CD14-positive monocyte (primary cell): ENCODE data around the gene LRRFIP1. TPM values are rescaled to one million over a fixed set of nuclear protein-coding genes. Genes with fewer than 3 reads are reported as not detected.

ENCODE experiments used
- DNase-seq, 3 donors: peaks; one replicate each; pipeline ENCODE4 v3.0.0-alpha.2; 2011 to 2022
- H2AFZ ChIP-seq: 2 replicates; pipeline ENCODE4 v1.6.0; 2012; ENCODE audit warnings: mild to moderate bottlenecking, low read depth, low read length, inconsistent platforms; ENCODE audit not compliant: insufficient read depth, poor library complexity, severe bottlenecking
- H3K27ac ChIP-seq, 2 donors: 1 replicate in 1 of 2; 2 replicates in 1 of 2; pipeline ENCODE4 v1.5.1; 2012 to 2013; ENCODE audit warnings: low read length in 2 of 2, control low read depth in 1 of 2, inconsistent platforms in 1 of 2, low read depth in 1 of 2, mild to moderate bottlenecking in 1 of 2
- H3K27me3 ChIP-seq, 2 donors: one replicate each; pipeline versions ENCODE4 v1.6.0 to v1.6.1; 2011 to 2013; ENCODE audit warnings: low read length in 2 of 2; ENCODE audit not compliant: control insufficient read depth in 2 of 2, insufficient read depth in 2 of 2
- H3K36me3 ChIP-seq, 2 donors: replicated peaks in 1 of 2; 1 replicate in 1 of 2; 2 replicates in 1 of 2; pipeline versions ENCODE4 v1.5.1 to v1.6.1; 2012 to 2013; ENCODE audit warnings: low read length in 2 of 2, control low read depth in 1 of 2, inconsistent platforms in 1 of 2, mild to moderate bottlenecking in 1 of 2; ENCODE audit not compliant: insufficient read depth in 2 of 2, control insufficient read depth in 1 of 2
- H3K4me1 ChIP-seq, 2 donors: 1 replicate in 1 of 2; 2 replicates in 1 of 2; pipeline versions ENCODE4 v1.5.1 to v1.6.1; 2012 to 2013; ENCODE audit warnings: low read length in 2 of 2, control low read depth in 1 of 2, inconsistent platforms in 1 of 2, mild to moderate bottlenecking in 1 of 2, moderate library complexity in 1 of 2; ENCODE audit not compliant: insufficient read depth in 2 of 2, control insufficient read depth in 1 of 2
- H3K4me2 ChIP-seq: replicated peaks from 2 replicates; pipeline ENCODE3; 2012; ENCODE audit warnings: low read length, moderate library complexity, mild to moderate bottlenecking; ENCODE audit not compliant: poor library complexity, severe bottlenecking; ENCODE audit errors: extremely low read depth
- H3K4me3 ChIP-seq, 3 experiments: fragments of 200-600 bp in 1 of 3; sonication (generic) in 1 of 3; replicated peaks in 1 of 3; 1 replicate in 2 of 3; 2 replicates in 1 of 3; pipeline ENCODE4 v1.5.1; 2011 to 2013; ENCODE audit warnings: low read length in 3 of 3, mild to moderate bottlenecking in 3 of 3, control low read depth in 2 of 3, low read depth in 2 of 3, inconsistent platforms in 1 of 3, moderate library complexity in 1 of 3
- H3K79me2 ChIP-seq: 2 replicates; pipeline ENCODE4 v1.6.0; 2012; ENCODE audit warnings: mild to moderate bottlenecking, control low read depth, inconsistent platforms, low read length, moderate library complexity; ENCODE audit not compliant: insufficient read depth
- H3K9ac ChIP-seq: 2 replicates; pipeline ENCODE4 v1.6.0; 2017; ENCODE audit warnings: low read length, mild to moderate bottlenecking; ENCODE audit not compliant: insufficient read depth, poor library complexity, severe bottlenecking
- H3K9me3 ChIP-seq, 2 donors: replicated peaks in 1 of 2; 1 replicate in 1 of 2; 2 replicates in 1 of 2; pipeline versions ENCODE4 v1.5.1 to v1.6.1; 2012 to 2013; ENCODE audit warnings: low read length in 2 of 2, control low read depth in 1 of 2; ENCODE audit not compliant: control insufficient read depth in 1 of 2, insufficient read depth in 1 of 2
- H4K20me1 ChIP-seq: 2 replicates; pipeline ENCODE4 v1.6.0; 2012; ENCODE audit warnings: mild to moderate bottlenecking, low read length, control low read depth, moderate library complexity; ENCODE audit not compliant: insufficient read depth
- H3K27ac Mint-ChIP-seq, 7 donors: one replicate each; pipeline ENCODE4 v1.8.0; 2020; ENCODE audit warnings: mild to moderate bottlenecking in 7 of 7, mixed read lengths in 7 of 7, moderate library complexity in 6 of 7, inconsistent platforms in 2 of 7
- H3K27me3 Mint-ChIP-seq, 3 donors: one replicate each; pipeline ENCODE4 v1.8.0; 2021 to 2022; ENCODE audit warnings: low read depth in 3 of 3, mild to moderate bottlenecking in 3 of 3, mixed read lengths in 3 of 3, moderate library complexity in 3 of 3, inconsistent platforms in 1 of 3
- H3K36me3 Mint-ChIP-seq, 2 donors: one replicate each; pipeline ENCODE4 v1.8.0; 2020; ENCODE audit warnings: mixed read lengths in 2 of 2, inconsistent platforms in 1 of 2, mild to moderate bottlenecking in 1 of 2
- H3K4me1 Mint-ChIP-seq: one replicate; pipeline ENCODE4 v1.8.0; 2020; ENCODE audit warnings: mild to moderate bottlenecking, mixed read lengths
- H3K4me3 Mint-ChIP-seq, 2 donors: one replicate each; pipeline ENCODE4 v1.8.0; 2020; ENCODE audit warnings: mild to moderate bottlenecking in 2 of 2, mixed read lengths in 2 of 2, moderate library complexity in 1 of 2
- H3K9me3 Mint-ChIP-seq, 7 donors: one replicate each; pipeline ENCODE4 v1.8.0; 2020 to 2022; ENCODE audit warnings: mixed read lengths in 7 of 7, mild to moderate bottlenecking in 6 of 7, moderate library complexity in 6 of 7, inconsistent platforms in 2 of 7
- CTCF ChIP-seq: fragments of 200-600 bp; IDR thresholded peaks from one replicate; pipeline ENCODE4 v1.8.0; 2022; ENCODE audit warnings: antibody characterized with exemption, mild to moderate bottlenecking
- WGBS: methylation state at CpG from one replicate; pipeline ENCODE4 v1.1.5; 2013; ENCODE audit warnings: missing lambda C conversion rate; ENCODE audit not compliant: insufficient coverage; 5-methylcytosine and 5-hydroxymethylcytosine counted together
- intact Hi-C, 2 donors: fragments of 100-400 bp; cut with micrococcal nuclease; formaldehyde crosslinking; loops; one replicate each; pipeline versions ENCODE4 v1.15.0 to v1.15.1; 2023
- polyA plus RNA-seq, 3 donors: library from polyadenylated mRNA; depleted of rRNA in 1 of 3; unstranded in 2 of 3; stranded (reverse) in 1 of 3; fragments of 300-500 nt in 2 of 3; fragments of >200 nt in 1 of 3; fragmentation: Illumina TruSeq in 2 of 3; gene quantifications; 1 replicate in 2 of 3; 2 replicates in 1 of 3; pipeline ENCODE4 v1.2.3, GENCODE V29; 2012 to 2021

The LRRFIP1 gene
- polyA plus RNA-seq, 3 donors, result 67.3 to 148 (median 98.3) TPM

DNA sequence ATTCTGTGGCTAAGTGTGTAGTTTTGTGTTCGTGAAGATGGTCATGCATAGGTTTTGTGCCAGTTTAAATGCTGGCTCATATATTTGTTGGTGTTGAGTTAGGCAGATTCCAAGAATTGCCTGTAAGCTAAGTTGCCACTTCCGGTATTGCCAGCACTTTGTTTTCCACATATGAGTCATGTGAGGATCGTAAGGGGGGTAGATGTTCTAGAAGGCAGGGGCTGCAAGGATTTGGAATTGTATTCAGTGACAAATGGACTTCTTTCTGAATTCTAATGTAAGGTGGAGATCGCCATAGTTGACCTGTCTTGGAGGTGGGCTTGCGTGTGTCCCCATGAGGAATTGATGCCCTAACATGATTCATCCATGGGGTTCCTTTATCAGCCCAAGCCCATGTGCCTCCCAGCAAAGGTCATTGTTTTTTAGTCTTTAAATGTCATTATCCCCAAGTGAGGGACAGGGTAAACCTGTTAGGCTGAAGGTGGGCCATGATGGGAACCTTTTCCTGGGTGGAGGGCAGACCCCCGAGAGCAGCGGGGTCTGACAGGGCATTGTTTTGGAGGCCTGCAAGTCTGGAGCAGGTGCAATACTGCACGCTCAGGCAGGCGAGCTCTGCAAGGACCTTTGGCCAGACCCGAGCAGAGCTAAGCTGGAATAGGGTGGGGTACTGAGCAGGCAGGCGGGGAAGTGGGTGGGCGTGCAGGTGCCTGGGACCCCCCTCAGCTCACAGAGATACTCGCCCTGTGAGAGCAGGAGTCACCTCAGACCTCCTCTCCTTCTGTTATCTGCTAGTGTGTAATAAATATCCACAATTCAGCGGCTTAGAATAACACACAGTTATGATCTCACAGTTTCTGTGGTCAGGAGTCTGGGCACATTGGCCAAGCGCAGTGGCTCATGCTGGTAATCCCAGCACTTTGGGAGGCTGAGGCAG is 77.4 kb downstream of the LRRFIP1 start:
- Histone ChIP-seq H3K4me1 (peaks cover 83 to 87% of the 10 kb centered on the region in 2 donors), H3K27me3 (no peaks in the 10 kb centered on the region), H3K9ac (no peak overlapping the region), H3K36me3 (peaks cover 13 to 27% of the 10 kb centered on the region in 2 donors), H3K4me3 (no peak overlapping the region), H3K27ac (peak overlapping the region; percentile 10 to 85), H2AFZ (no peak overlapping the region), H3K9me3 (no peaks in the 10 kb centered on the region), H4K20me1 (peaks cover 100% of the 10 kb centered on the region), H3K4me2 (peak overlapping the region; percentile 53), H3K79me2 (peaks cover 100% of the 10 kb centered on the region)
- Mint-ChIP-seq H3K27ac (peak overlapping the region; percentile 64 to 99 (median 93)), H3K9me3 (peaks cover 0 to 2% (median 0%) of the 10 kb centered on the region in 7 donors), H3K4me1 (peaks cover 86% of the 10 kb centered on the region), H3K27me3 (peaks cover 0 to 2% (median 0%) of the 10 kb centered on the region in 3 donors), H3K4me3 (peak overlapping the region in 1 of 2 donors; percentile 31), H3K36me3 (peaks cover 35 to 74% of the 10 kb centered on the region in 2 donors)
- 76% methylated on average over 9 of the region's 15 CpGs for WGBS
- no peak for TF ChIP-seq CTCF
- DNase-seq, result peak in 2 of 3 donors; percentile 51 to 64
- intact Hi-C loops, result loop anchor here (5.0 kb wide), 2 partner anchors 32 to 42 kb away; no protein-coding TSS in a partner anchor

DNA sequence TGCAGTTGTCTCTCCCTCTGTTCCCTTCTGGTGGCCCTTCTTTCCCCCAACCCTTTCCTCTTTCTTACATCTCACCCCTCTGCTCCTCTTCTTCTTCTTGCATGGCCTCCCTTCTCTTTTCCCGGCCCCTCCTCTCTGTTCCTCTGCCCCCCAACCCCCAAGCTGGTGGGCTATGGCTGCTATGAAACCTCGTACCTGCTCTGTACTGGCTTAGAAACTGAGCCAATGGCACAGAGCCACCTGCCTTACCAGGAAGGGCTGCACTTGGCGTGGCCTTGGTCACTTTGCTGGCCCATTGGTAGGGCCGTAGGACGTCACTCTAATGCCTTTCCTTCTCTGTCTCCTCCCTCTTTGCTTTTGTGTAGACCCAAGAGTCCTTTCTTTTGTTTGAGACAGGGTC is 78.9 kb downstream of the LRRFIP1 start:
- peaks cover 68 to 73% of the 10 kb centered on the region in 2 donors for H3K4me1 ChIP-seq
- H3K79me2 ChIP-seq, result peaks cover 100% of the 10 kb centered on the region
- no peak for TF ChIP-seq CTCF
- no peaks in the 10 kb centered on the region for H3K27me3 ChIP-seq
- Mint-ChIP-seq H3K27ac (peak overlapping the region; percentile 70 to 99 (median 87)), H3K4me3 (no peak overlapping the region), H3K27me3 (peaks cover 0 to 2% (median 0%) of the 10 kb centered on the region in 3 donors), H3K4me1 (peaks cover 72% of the 10 kb centered on the region), H3K36me3 (peaks cover 40 to 74% of the 10 kb centered on the region in 2 donors), H3K9me3 (peaks cover 0 to 2% (median 0%) of the 10 kb centered on the region in 7 donors)
- H4K20me1 ChIP-seq, result peaks cover 100% of the 10 kb centered on the region
- no peak overlapping the region for H2AFZ ChIP-seq
- peak overlapping the region; percentile 16 for H3K4me2 ChIP-seq
- no peak overlapping the region for H3K4me3 ChIP-seq
- intact Hi-C loops, result loop anchor here in 1 of 2 donors (5.0 kb wide), 1 partner anchor 34 kb away; no protein-coding TSS in a partner anchor
- DNase-seq, result no peak
- H3K27ac ChIP-seq, result peak overlapping the region; percentile 7 to 64
- WGBS, result 100% methylated on average over 5 of the region's 5 CpGs
- no peak overlapping the region for H3K9ac ChIP-seq
- no peaks in the 10 kb centered on the region for H3K9me3 ChIP-seq
- peaks cover 26 to 42% of the 10 kb centered on the region in 2 donors for H3K36me3 ChIP-seq
